K562 (cell line): ENCODE measurements around the gene WDR44. TPM values are rescaled to one million over a fixed set of nuclear protein-coding genes. Genes with fewer than 3 reads are reported as not detected.

Experiments used
- CREM ChIP-seq: IDR thresholded peaks from 2 replicates; pipeline ENCODE4 v1.6.1; 2014; ENCODE audit warnings: antibody characterized with exemption, low read depth
- GABPB1 ChIP-seq: sonication (generic); formaldehyde crosslinking; IDR thresholded peaks from 2 replicates; pipeline ENCODE4 v1.8.0; 2022; ENCODE audit warnings: mild to moderate bottlenecking, missing genetic modification reagents
- HMGN3 ChIP-seq: IDR thresholded peaks from 2 replicates; pipeline ENCODE4 v1.6.1; 2011; ENCODE audit warnings: borderline replicate concordance, low read depth, mild to moderate bottlenecking, mixed read lengths, low read length; ENCODE audit not compliant: insufficient read length; ENCODE audit errors: extremely low read depth
- KLF1 ChIP-seq: fragments of 450-650 bp; IDR thresholded peaks from 2 replicates; pipeline ENCODE4 v1.6.1; 2016; ENCODE audit warnings: missing genetic modification characterization, missing compliant biosample characterization
- MBD2 ChIP-seq: sonication (generic); IDR thresholded peaks from 2 replicates; pipeline ENCODE4 v1.6.1; 2016; ENCODE audit warnings: low read depth, borderline replicate concordance
- MITF ChIP-seq: IDR thresholded peaks from 2 replicates; pipeline ENCODE4 v1.6.1; 2014; ENCODE audit warnings: antibody characterized with exemption
- NFIC ChIP-seq: fragments of 450-650 bp; IDR thresholded peaks from 2 replicates; pipeline ENCODE4 v1.6.1; 2017; ENCODE audit warnings: mild to moderate bottlenecking, inconsistent platforms
- PRMT5 ChIP-seq: sonication (generic); formaldehyde crosslinking; IDR thresholded peaks from 2 replicates; pipeline ENCODE4 v1.5.0; 2020; ENCODE audit warnings: missing genetic modification reagents
- RAD51 ChIP-seq: fragments of 450-650 bp; IDR thresholded peaks from 2 replicates; pipeline ENCODE4 v1.7.1; 2016; ENCODE audit warnings: low read depth, mild to moderate bottlenecking, borderline replicate concordance
- RCOR1 ChIP-seq, 2 experiments: IDR thresholded peaks; 2 replicates each; pipeline ENCODE4 v1.6.1; 2012; ENCODE audit warnings: low read depth in 2 of 2, low read length in 2 of 2, borderline replicate concordance in 1 of 2, improper control_type of control experiment in 1 of 2
- TAF9B ChIP-seq: fragments of 450-650 bp; IDR thresholded peaks from 2 replicates; pipeline ENCODE4 v1.6.1; 2018; ENCODE audit warnings: mild to moderate bottlenecking; ENCODE audit not compliant: partially characterized antibody
- THAP12 ChIP-seq: fragments of 250-450 bp; sonication (Bioruptor Pico); IDR thresholded peaks from 2 replicates; pipeline ENCODE4 v1.9.0; 2021; ENCODE audit warnings: mild to moderate bottlenecking, inconsistent platforms
- UBTF ChIP-seq, 2 experiments: IDR thresholded peaks; 2 replicates each; pipeline ENCODE4 v1.6.1; 2012; ENCODE audit warnings: improper control_type of control experiment in 2 of 2, low read depth in 2 of 2, low read length in 2 of 2, borderline replicate concordance in 1 of 2
- USF1 ChIP-seq: sonication (generic); formaldehyde crosslinking; IDR thresholded peaks from 2 replicates; pipeline ENCODE4 v1.9.0; 2022; ENCODE audit warnings: mild to moderate bottlenecking, missing genetic modification reagents
- polyA plus RNA-seq, 8 experiments: library from polyadenylated mRNA; depleted of rRNA in 4 of 8; stranded (reverse) in 5 of 8; unstranded in 3 of 8; fragments of >200 nt; fragmentation: Nextera tagmentation in 2 of 8; fragmentation: Illumina TruSeq in 1 of 8; extraction: Ambion mirVana in 2 of 8; extraction: Trizol in 1 of 8; gene quantifications; 2 replicates each; pipeline versions ENCODE4 v1.2.1 to v1.2.3, GENCODE V29; 2011 to 2014; ENCODE audit warnings: inconsistent platforms in 1 of 8, missing spikeins in 1 of 8
- total RNA-seq, 7 experiments: library from RNA; depleted of rRNA in 6 of 7; stranded (reverse); fragments of >200 nt in 6 of 7; fragmentation: Illumina TruSeq in 2 of 7; extraction: Trizol in 2 of 7; gene quantifications; 2 replicates each; pipeline versions ENCODE4 v1.2.1 to v1.2.3, GENCODE V29; 2011 to 2021; ENCODE audit warnings: low replicate concordance in 1 of 7
- TF ChIP-seq, protein P1 (sequence below), 2 experiments: IDR thresholded peaks; 2 replicates each; pipeline ENCODE4 v1.6.1; 2011; ENCODE audit warnings: borderline replicate concordance in 1 of 2, control low read depth in 1 of 2, low read depth in 1 of 2, low read length in 1 of 2, mild to moderate bottlenecking in 1 of 2, mixed read lengths in 1 of 2, moderate library complexity in 1 of 2; ENCODE audit not compliant: insufficient read depth in 1 of 2, insufficient read length in 1 of 2, poor library complexity in 1 of 2, severe bottlenecking in 1 of 2; ENCODE audit errors: extremely low read depth in 1 of 2

Gene WDR44
- total and polyA plus RNA-seq, 9 of the 15 experiments (the other 6 are each of a cell fraction or from before 2014, with no cell fraction given) = 5.6 to 20.0 (median 14.6) TPM

DNA sequence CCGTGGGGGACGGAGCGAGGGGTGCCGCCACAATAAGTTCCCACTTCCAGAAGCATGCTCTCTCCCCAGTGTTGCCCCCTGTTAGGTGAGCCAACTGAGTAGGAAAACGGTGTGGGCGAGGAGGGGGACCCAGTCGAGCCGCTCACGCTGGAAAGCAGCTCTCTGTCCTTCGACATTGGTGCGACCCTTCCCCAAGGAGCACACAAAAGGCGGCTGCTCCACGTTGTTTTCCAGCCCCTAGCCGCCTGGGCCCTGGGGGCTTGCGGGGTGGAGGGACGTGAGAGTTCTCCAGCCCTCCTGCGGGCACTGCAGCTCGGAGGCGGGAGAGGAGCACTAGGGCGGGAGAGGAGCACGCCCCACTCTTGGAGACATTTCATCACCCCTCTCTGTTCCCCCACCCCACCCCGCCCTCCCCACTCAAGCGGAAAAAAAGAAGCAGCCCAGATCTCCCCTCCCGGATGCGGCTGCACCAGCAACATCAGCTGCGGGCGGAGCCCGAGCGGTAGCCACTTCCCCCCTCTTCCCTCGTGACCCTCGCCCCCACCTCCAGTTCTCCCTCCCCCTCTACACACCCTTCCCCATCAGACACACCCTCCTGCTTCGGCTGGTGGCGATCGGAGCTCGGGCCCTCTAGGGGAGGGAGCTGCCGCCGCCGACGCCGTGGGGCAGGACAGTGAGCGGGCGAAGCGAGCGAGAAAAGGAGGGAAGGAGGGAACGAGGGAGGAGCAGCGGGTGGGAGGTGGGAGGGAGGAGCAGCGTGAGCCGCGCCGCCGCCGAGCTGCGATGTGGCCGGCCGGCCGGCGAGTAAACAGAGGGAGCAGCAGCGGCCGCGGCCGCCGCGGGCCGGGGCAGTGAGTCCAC, 149.4 kb downstream of the WDR44 start, which contains the start of gene DOCK11 (continued):
- peak; percentile 93 for TF ChIP-seq MITF
- TF ChIP-seq RCOR1 (IDR thresholded peaks at IDR 0.05; ENCODE audit: borderline replicate concordance in 1 of 2, low read depth in 2 of 2, low read length in 2 of 2) = peak in 1 of 2 experiments; percentile 57; a peak in 1 of 4 replicates
- TF ChIP-seq PRMT5 (CRISPR knock-in tag) = no peak
- TF ChIP-seq RAD51 = peak; percentile 75
- 0 out of 2 replicates have a peak, but pooled peaks have one; percentile 38 for TF ChIP-seq KLF1
- TF ChIP-seq MBD2 = peak; percentile 26; the same call in 1 of the 2 replicates
- peak; percentile 50; the same call in 1 of the 2 replicates for TF ChIP-seq CREM
- TF ChIP-seq, protein P1, sequence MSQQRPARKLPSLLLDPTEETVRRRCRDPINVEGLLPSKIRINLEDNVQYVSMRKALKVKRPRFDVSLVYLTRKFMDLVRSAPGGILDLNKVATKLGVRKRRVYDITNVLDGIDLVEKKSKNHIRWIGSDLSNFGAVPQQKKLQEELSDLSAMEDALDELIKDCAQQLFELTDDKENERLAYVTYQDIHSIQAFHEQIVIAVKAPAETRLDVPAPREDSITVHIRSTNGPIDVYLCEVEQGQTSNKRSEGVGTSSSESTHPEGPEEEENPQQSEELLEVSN (IDR thresholded peaks at IDR 0.05; ENCODE audit: borderline replicate concordance in 1 of 2, extremely low read depth in 1 of 2, insufficient read depth in 1 of 2, insufficient read length in 1 of 2, low read depth in 1 of 2, low read length in 1 of 2, poor library complexity in 1 of 2, severe bottlenecking in 1 of 2) = peak; percentile 69 to 90
- peak; percentile 85 for TF ChIP-seq USF1 (CRISPR knock-in tag)
- TF ChIP-seq THAP12 (CRISPR knock-in tag) = 0 out of 2 replicates have a peak, but pooled peaks have one; percentile 39
- TF ChIP-seq UBTF (IDR thresholded peaks at IDR 0.05; ENCODE audit: borderline replicate concordance in 1 of 2, low read depth in 2 of 2, low read length in 2 of 2) = peak in 1 of 2 experiments; percentile 94; a peak in 2 of 4 replicates
- TF ChIP-seq NFIC = no peak
- TF ChIP-seq TAF9B = peak; percentile 39
- no peak; the same call in 1 of the 2 replicates for TF ChIP-seq GABPB1
- TF ChIP-seq HMGN3 = peak; percentile 68
